SIG-M5 treated with dmso at 0.1 percent for 504 hours (cell line): ENCODE data around the gene RAB44.

ENCODE experiments used
- DNase-seq: peaks from one replicate; lab custom pipeline; 2025; ENCODE audit not compliant: unreplicated experiment; lab: John Stamatoyannopoulos, UW

RAB44 gene

DNA sequence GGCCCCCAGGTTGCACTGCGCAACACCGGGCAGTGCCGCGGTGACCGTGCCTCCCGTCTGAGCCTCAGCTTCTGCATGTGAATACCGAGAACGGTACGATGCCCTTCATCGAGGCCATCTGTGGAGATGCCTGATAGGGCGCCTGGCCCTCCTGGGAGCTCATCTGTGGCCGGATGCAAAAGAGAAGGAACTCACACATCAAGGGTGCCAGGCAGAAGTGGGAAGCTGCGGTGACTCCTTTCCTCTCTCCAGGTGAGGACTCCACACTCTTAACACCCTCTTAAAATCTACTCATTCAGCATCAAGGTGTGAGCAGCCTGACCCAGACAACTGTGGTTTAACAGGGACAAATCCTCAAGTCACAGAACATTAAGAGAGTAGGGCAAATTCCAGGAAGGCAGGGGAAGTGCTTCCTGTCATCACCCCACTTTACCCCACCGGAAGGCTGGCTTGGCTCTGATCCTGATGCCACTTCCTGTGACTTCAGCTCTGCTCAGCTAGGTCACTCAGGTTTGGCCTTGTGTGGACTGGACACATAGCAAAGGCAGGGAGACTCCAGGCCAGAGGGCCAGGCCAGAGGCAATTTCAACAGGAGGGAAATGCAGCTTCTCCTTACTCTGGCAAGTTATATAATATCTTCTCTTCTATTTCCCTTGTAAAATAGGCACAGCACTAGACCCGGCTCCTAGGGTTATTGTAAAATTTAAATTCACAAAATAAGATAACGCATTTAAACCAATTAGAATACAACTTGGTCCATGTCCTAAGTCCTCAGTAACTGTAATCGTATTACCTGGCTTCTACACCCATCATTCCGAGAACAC is 72.3 kb downstream of the RAB44 start:
- no peak for DNase-seq

GRCh38 chr6:36771145-36771544 is 73.5 kb downstream of the RAB44 start:
- DNase-seq = no peak

GRCh38 chr6:36772397-36772796 is 74.8 kb downstream of the RAB44 start:
- no peak for DNase-seq

- DNase-seq = no peak
Measured at GRCh38 chr6:36774331-36774730, 76.7 kb downstream of the RAB44 start.

DNA sequence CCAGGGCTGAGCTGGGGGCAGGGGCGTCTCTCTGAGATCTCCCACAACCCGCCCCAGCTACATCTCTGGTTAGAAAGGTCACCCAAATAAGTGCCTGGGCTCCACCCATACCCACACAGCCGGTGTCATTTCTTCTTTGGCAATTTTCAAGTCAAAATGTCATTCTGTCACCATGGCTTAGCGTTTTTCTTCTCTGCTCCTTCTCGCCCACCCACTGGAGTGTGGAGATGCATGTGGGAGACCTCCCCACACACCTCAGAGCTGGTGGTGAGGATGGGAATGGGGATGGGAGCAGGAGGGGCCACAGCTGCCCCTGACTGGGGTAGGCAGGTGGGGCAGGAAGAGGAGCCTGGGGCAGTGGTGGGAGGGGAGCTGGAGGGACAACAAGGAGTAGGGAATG is 78.5 kb downstream of the RAB44 start:
- no peak for DNase-seq

DNA sequence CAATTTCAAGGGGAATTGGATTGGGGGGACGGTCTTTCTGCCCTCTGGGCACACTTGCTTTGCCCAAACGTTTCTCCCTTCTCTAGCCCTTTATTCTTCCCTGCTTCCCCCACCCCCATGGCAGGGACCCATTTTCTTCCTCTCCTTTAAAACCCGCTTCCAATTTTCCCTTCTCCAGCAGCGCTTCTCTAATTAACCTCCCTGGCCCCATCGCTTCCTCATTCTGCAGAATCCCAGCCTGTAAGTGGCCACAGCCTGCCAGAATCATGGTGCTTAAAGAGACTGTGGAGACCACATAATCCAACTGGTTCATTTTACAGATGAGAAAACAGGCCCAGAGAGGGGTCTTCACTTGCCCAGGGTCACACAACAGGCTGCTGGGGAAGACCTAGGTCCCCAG is 80.2 kb downstream of the RAB44 start:
- DNase-seq = peak; percentile 10

GRCh38 chr6:36779227-36779626 is 81.6 kb downstream of the RAB44 start:
- no peak for DNase-seq

- DNase-seq = peak; percentile 81
Measured at GRCh38 chr6:36780442-36781177, 83.0 kb downstream of the RAB44 start.

GRCh38 chr6:36781669-36782068 is 84.0 kb downstream of the RAB44 start:
- no peak for DNase-seq
